Left colon (tissue), 2 donors: Measurements from ENCODE around the gene PSMF1. TPM values are rescaled to one million over a fixed set of nuclear protein-coding genes. Genes with fewer than 3 reads are reported as not detected.
"Not testable (repeated sequence)": the region's sequence is repeated elsewhere in the genome, so short reads cannot be mapped to it uniquely, and the experiment has no call there.

Experiments
- ATAC-seq: fragments of 200-7000 bp; cut with Tn5 transposase; one replicate; pipeline ENCODE4 v1.9.1; 2020; ENCODE audit warnings: mild to moderate bottlenecking, moderate library complexity
- DNase-seq, 2 donors: peaks; one replicate each; pipeline ENCODE4 v3.0.0-alpha.2; 2020
- intact Hi-C, 2 donors: fragments of 100-400 bp; cut with DNase I in 1 of 2; cut with micrococcal nuclease in 1 of 2; formaldehyde crosslinking; loops; one replicate each; pipeline versions ENCODE4 v1.11.2 to v1.14.0; 2022; cut with DNase I, micrococcal nuclease
- total RNA-seq, 2 donors: library from RNA; stranded (reverse); fragmentation: NEBNext Ultra II Directional; extraction: Animal tissue kit (Norgen Biotek cat#: 25700); gene quantifications; one replicate each; pipeline ENCODE4 v1.2.1, GENCODE V29; 2021
- donor health status: DM: no; HTN: no; CAD: no.
- donor health status: DM: yes; HTN: yes; CAD: no.

The PSMF1 gene
- total RNA-seq, 2 donors from 2014 or later: 119 to 133 TPM

DNA sequence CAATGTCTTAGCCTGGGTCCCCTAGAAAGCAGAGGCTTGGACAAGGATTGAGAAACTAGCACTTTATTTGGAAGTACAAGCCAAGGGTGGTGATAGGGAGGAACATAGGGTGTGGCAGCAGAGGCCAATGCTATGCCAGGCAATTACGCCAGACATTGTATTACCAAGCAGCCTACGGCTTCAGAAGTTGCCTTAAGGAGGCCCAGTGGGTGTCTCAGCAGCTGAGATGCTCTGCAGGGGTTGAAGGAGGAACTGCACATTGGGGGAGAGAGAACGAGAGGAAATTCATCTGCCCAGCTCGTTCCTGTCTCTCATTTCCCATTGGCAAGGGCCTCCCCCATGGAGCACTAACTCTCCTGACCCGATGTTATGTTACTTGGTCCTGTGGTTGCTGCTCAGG is 85.7 kb downstream of the PSMF1 start:
- intact Hi-C loops: loop anchor here in 1 of 2 donors (10.0 kb wide), 1 partner anchor 99 kb away; no protein-coding TSS in a partner anchor

GRCh38 chr20:1204576-1204975 is 86.2 kb downstream of the PSMF1 start:
- DNase-seq: no peak
- intact Hi-C loops: loop anchor here in 1 of 2 donors (10.0 kb wide), 1 partner anchor 100 kb away; no protein-coding TSS in a partner anchor
- ATAC-seq: no peak

More for the DNA sequence above, 85.7 kb downstream of the PSMF1 start:
- peak; percentile 93 for ATAC-seq
- DNase-seq: no peak

DNA sequence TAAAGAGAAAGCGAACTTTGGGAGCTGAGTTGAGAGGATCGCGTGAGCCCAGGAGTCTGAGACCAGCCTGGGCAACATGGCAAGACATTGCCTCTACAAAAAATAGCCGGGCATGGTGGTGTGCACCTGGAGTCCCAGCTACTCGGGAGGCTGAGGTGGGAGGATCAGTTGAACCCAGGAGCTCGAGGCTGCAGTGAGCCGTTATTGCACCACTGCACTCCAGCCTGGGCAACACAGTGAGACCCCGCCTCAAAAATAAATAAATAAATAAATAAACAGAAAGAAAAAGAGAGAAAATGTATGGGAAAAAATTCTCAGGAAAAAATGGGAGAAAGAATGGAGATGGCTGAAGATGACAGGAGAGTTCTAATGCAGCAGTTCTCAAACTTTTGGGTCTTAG is 87.4 kb downstream of the PSMF1 start:
- DNase-seq (no peak), ATAC-seq (no peak)
- intact Hi-C loops: loop anchor here in 1 of 2 donors (10.0 kb wide), 1 partner anchor 101 kb away; no protein-coding TSS in a partner anchor

- DNase-seq: no peak
- ATAC-seq: no peak
- intact Hi-C loops: loop anchor here in 1 of 2 donors (10.0 kb wide), 1 partner anchor 102 kb away; no protein-coding TSS in a partner anchor
Measured at GRCh38 chr20:1206366-1207148, 88.2 kb downstream of the PSMF1 start.

DNA sequence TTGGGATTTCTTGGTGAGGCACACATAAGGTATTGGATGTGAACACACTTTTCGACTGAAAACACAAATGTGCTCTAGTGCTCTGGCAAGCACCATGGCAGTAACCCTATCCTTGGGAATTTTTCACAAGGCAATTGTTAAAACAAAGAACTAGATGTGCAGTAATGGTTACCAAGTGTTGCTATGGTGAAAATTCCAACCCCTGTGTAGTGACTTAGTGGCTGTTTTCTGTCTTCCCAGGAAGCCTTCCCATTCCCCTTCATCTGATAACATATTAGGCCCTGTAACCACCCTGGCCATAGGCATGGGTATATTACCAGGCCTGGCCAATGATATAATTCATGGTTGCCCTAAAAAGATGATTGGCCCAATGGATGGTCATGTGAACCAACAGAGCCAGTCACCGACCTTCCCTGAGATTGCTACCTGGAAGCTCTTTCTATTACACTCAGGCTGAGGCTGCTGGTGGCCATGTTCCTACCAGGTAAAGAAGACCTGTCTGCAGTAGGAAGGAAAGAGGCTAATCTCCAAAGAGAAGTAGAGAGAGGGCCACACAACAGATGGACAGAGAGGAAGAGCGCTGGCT is 89.0 kb downstream of the PSMF1 start:
- intact Hi-C loops: loop anchor here in 1 of 2 donors (10.0 kb wide), 1 partner anchor 103 kb away; no protein-coding TSS in a partner anchor
- ATAC-seq (no peak), DNase-seq (no peak)

GRCh38 chr20:1209447-1210387 is 91.3 kb downstream of the PSMF1 start:
- intact Hi-C loops: loop anchor here in 1 of 2 donors (5.0 to 10.0 kb wide), 2 partner anchors 105 to 392 kb away; no protein-coding TSS in a partner anchor

DNA sequence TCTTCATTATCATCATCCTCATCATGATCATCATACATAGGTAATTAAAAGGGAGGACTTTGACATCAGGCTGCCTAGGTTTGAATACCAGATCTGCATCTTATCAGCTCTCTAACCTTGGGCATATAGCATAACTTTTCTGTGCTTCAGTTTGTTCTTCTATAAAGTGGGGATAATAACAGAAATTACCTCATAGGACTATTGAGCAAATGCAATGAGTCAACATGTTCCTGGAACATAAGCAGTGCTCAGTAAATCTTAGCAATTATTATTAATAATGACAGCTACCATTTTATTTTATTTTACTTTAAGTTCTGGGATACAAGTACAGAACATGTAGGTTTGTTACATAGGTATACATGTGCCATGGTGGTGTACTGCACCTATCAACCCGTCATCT is 92.1 kb downstream of the PSMF1 start:
- intact Hi-C loops: loop anchor here in 1 of 2 donors (5.0 kb wide), 1 partner anchor 393 kb away; no protein-coding TSS in a partner anchor
- no peak for DNase-seq

More at GRCh38 chr20:1209447-1210387, 91.3 kb downstream of the PSMF1 start:
- DNase-seq: no peak
- no peak for ATAC-seq

DNA sequence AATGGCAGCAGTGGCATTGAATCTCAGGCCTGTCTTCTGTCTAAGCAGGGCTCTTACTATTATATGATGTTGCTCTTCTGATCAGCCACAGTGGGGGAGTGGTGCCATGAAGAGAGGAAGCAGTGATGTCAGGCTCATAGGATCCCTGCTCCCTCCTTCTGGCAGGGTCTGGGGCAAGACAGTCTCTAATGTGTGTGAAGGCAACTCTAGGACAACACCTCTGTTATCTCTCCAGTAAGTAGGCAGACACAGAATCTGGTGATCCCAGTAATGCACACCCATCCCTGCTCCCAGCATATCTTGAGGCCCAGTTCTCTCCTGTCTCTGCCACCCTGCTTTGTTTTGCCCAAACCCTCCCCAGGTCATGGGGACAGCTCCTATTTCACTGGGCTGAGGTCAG is 93.6 kb downstream of the PSMF1 start:
- ATAC-seq (no peak), DNase-seq (no peak)
- intact Hi-C loops: loop anchor here in 1 of 2 donors (5.0 kb wide), 1 partner anchor 395 kb away; no protein-coding TSS in a partner anchor

More for the DNA sequence above, 92.1 kb downstream of the PSMF1 start:
- no peak for ATAC-seq

DNA sequence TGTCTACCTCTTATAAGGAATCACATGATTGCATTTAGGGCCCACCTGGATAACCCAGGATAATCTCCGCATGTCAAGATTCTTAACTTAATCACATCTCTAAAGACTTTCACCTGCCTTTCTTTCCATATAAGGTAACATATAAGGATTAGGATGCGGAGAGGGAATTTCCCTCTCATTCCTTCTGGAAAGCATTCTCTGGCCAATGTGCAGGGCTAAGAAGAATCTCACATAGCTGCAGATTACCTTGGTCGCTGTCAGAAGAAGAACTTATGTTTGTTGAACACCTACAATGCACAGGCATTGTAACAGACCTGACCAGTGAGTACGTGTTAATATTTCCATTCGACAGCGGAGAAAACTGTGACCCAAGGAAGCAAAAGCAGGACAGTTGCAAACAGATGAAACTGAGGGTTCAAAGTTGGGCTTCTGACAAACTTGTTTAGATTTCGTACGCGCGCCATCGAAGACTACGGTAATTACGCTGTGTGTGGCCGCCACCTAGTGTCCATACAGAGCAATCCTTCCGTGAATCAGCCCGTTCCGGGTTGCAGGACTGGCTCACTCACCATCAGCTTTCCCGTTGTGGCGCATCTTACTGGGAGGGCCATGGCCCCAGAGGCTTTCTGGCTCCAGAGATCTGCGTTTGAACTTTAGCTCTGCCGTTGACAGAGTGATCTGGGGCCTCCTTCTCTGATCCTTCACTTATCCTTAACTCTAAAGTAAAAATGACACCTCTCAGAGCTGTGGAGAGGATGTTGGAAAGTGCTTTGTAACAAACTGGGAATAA is 94.4 kb downstream of the PSMF1 start:
- peak; percentile 60 to 76 for DNase-seq
- ATAC-seq: peak; percentile 98
- intact Hi-C loops: loop anchor here in 1 of 2 donors (5.0 kb wide), 1 partner anchor 396 kb away; no protein-coding TSS in a partner anchor

DNA sequence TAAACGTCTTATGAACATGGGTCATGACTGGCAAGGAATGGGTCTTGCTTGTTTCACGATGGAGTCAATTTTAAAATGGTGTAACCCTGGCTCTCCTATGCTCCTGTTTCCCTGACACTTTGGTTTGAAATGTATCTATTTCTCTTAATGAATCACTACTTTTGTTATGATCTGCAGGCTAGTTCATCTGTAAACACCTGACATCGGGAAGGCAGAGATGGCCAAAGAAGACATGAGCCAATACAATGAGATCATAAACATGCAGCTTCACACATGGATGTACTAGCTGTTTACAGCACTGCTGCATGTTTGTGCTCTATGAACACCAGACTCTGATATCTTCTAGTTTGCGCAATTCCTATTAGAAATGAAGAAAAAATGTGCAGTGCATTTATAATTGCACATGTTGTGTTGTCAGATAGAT is 96.4 kb downstream of the PSMF1 start:
- intact Hi-C loops: loop anchor here in 1 of 2 donors (5.0 kb wide), 1 partner anchor 398 kb away; no protein-coding TSS in a partner anchor
- DNase-seq: no peak
- no peak for ATAC-seq

DNA sequence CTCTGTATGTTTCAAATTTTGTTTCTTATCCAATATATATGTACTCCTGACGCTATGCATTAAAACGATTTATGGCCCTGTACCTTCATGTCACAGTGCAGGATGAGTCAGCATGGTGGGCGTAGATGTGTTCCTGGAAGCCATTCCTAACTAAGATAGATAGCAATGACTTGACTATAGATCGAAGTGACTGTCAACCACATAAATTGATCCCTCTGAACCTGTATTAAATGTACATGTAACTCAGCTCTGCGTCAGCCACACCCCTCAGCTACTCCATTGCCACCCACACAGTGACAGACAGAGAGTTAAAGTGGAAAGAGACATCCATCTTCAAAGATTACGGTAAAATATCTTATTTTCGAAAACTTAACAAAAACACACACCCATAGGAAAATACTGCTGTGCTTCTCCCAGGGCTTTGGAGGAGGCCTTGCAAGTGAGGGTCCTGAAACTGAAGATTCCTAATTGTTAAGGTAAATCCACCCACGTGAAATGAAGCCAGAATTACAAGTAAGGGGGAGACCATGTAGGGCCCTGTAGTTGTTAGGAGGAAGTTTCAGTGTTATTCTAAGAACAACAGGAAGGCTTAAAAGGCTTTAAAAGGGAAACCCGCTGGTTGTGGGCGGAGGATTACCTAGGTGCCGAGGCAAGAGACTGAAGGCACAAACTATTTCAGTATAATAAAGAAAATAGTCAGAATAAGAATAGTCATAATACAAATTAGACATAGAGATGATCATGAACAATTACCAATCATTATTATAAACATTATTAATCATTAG is 97.2 kb downstream of the PSMF1 start:
- no peak for DNase-seq
- no peak for ATAC-seq
- intact Hi-C loops: no loop called here

GRCh38 chr20:1216527-1217427 is 98.4 kb downstream of the PSMF1 start:
- DNase-seq, intact Hi-C loops, ATAC-seq: not testable (repeated sequence)
